Smooth muscle cell of the brain vasculature (primary cell): ENCODE measurements around the gene LPAR3.
"Not testable (repeated sequence)": the region's sequence is repeated elsewhere in the genome, so short reads cannot be mapped to it uniquely, and the experiment has no call there.

Source experiments
- DNase-seq: peaks from one replicate; pipeline ENCODE4 v3.0.0-alpha.2; 2012; ENCODE audit warnings: low read depth, low spot score

LPAR3 gene, protein sequence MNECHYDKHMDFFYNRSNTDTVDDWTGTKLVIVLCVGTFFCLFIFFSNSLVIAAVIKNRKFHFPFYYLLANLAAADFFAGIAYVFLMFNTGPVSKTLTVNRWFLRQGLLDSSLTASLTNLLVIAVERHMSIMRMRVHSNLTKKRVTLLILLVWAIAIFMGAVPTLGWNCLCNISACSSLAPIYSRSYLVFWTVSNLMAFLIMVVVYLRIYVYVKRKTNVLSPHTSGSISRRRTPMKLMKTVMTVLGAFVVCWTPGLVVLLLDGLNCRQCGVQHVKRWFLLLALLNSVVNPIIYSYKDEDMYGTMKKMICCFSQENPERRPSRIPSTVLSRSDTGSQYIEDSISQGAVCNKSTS

DNA sequence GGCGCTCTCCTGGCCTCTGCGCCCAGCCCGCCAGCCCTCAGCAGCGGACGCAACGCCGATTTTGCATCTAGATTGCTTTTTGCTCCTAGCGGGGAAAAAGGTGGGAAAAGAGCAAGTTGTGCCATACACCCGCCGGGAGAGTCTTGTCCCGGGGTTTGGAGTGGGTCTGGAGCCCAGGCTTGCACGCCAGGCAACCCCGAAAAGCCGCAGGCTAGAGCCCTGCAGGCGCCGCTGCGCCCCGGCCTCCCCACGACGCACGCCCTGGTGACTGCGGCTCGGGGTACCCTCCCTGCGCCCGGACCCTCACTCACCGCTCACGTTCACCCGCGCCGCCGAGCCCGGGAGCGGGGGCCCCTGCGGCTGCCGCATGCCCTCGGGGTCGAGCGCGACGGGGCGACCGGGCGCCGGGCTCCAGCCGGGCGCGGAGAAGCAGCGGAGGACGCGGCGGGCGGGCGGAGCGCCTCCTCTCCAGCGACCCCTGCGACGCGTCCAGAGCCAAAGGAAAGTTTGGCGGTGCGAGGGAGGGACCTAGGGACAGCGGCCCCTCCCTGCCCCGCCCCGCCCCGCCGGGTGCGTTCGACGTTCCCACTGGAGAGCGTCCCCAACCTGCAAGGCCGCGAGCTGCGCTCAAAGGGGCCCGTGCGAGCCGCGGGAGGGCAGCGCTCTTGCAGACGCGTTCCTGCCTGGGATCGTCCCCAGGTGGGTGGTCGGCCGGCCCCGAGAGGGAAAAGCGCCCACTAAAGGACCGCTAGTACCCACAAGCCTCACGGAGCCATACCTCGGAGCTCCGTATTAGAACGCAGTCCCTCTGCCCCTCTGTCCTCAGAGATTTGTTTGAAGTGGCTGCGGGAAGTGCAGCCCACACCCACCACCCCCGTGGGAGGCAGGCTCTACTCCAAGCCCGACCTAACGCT is at the start of gene LPAR3:
LPAR3 (minus strand) TSS at position 502 of the 914 bp plus-strand sequence. CDS start 27,086 bp downstream, outside the sequence.
- no peak for DNase-seq

- no peak for DNase-seq
Measured at GRCh38 chr1:84941843-84942242, 48.8 kb upstream of the LPAR3 start.

- DNase-seq, result no peak
Measured at GRCh38 chr1:84940481-84940880, 47.5 kb upstream of the LPAR3 start.

- DNase-seq, result no peak
Measured at GRCh38 chr1:84939761-84940160, 46.8 kb upstream of the LPAR3 start.

- no peak for DNase-seq
Measured at GRCh38 chr1:84939151-84939550, 46.1 kb upstream of the LPAR3 start.

DNA sequence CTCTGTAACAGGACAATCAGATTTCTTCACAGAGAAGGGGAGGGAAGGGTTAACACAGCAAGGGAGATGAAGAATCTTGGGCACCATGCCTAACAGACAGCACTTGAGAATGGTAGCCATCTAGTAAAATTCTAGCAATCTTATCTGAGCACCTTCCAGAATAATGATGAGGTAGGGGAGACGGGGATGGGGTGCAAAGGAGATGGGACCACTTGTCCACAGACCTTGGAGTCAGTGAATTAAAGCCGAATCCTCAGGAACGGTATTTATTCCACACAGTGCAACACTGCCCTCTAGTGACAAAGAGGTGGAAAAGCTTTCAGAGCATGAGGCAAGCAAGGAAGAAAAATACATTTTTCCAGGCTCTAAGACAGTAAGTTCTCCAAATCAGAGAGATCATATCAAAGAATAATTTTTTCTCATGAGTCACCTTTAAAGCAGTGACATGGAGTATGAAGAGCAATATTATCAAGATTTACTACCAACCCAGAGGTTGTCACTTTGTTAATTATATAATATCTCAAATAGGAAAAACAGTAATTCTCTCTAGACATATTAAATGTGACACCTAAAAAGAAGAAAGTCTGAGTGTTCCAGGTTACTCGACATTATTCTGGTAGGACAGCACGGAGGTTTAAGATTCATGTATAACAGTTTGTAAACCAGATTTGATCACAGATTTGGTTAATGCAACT is 43.3 kb upstream of the LPAR3 start:
- DNase-seq, result peak; percentile 31

DNA sequence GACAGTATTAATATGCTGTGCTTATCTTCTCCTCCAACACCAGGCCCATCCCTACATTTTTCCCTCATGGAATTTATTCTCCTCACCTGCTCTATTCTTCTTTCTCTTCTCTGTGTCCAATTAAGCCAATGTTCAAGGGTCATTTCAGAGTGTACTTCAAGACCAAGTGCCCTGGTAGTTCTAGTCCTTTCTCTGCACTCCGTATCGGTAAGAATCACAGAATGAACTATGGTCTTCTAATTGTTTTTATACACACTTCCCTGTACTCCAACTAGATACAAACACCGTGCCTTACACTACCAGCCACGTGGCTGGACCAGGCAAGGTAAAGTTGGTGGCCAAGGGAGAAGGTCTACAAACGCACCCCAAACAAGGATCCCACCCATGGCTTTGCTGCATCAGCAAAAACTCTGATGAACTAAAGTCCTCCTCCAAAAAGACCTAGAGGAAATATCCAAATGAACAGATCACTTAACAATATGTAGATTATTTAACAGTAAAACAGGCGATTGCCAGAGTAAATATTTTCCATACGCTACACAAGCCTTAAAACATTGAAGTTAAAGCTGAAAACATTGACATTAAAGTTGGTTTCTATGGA is 40.1 kb upstream of the LPAR3 start:
- DNase-seq, result no peak

GRCh38 chr1:84930831-84931230 is 37.8 kb upstream of the LPAR3 start:
- DNase-seq, result no peak

DNA sequence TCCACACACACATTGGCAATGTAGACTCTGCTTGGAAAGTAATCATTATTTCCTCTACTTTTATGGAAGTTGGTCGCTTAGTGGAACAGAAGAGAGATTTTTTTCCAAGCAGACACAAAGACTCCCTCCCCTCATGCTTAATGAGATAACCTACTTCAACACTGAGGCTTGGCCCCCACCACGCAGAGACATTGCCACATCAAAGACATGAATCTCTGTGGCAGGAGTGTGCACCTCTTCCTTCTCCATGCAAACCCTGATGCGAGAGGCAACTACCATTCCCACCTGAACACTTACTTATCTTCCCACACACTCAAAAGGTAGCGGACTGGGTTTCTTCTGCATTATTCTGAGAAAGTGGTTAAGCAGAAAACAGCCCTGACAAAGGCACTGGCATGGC is 37.3 kb upstream of the LPAR3 start:
- DNase-seq, result no peak

DNA sequence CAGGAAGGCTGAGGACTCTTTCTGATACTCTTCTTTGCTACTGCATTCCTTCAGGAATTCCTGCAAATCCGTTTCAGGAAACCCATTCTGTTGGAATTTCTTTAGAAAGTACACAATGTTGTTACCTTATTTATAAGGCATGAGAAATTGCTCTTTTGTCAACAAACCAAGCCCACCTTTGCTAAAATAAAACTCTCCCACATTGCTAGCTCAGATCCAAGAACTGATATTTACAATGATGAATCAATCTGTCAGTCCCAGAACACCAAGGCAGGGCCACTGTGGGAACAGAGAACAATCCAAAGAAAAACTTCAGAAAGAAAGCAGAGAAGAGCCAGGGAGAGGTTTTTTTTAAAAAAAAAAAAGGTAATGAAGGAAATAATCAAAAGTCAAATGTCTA is 36.6 kb upstream of the LPAR3 start:
- DNase-seq, result no peak

DNA sequence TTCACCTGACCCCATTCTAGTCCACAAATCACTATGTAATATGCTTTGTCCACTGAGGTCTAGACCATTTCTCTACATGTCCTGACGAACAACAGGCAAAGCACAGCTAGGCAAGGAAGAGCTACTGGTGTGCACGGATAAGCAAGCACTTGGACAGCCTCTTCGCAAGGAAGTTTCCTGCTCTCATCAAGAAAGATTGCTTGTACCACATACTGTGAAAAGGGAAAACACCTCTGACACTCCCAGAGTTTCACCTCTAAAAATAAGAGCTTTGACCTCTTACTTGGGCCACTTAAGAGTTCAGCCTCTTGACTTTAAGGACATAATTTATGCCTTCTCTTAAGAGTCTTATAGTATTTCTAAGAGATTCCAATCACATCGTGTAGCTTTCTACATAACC is 36.0 kb upstream of the LPAR3 start:
- DNase-seq, result no peak

- DNase-seq, result no peak
Measured at GRCh38 chr1:84923317-84923716, 30.3 kb upstream of the LPAR3 start.

DNA sequence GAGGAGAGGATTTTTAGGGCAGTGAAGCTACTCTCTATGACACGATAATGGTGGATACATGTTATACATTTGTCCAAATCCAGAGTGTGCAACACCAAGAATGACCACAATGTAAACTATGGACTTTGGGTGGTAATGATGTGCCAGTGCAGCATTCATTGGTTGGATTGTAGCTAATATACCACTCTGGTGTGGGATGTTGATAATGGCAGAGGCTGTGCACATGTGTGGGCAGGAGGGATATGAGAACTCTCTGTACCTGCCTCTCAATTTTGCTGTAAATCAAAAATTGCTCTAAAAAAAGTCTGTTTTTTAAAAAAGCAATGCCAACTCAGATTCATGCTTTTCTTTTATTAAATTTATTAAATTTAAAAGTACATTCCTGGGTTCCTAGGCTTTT is 27.2 kb upstream of the LPAR3 start:
- no peak for DNase-seq

- DNase-seq, result no peak
Measured at GRCh38 chr1:84919461-84919970, 26.5 kb upstream of the LPAR3 start.

- DNase-seq, result no peak
Measured at GRCh38 chr1:84918726-84919336, 25.8 kb upstream of the LPAR3 start.

GRCh38 chr1:84916897-84917296 is 23.9 kb upstream of the LPAR3 start:
- DNase-seq, result no peak

- DNase-seq, result no peak
Measured at GRCh38 chr1:84913555-84913892, 20.5 kb upstream of the LPAR3 start.

GRCh38 chr1:84912726-84913554 is 19.9 kb upstream of the LPAR3 start:
- no peak for DNase-seq

DNA sequence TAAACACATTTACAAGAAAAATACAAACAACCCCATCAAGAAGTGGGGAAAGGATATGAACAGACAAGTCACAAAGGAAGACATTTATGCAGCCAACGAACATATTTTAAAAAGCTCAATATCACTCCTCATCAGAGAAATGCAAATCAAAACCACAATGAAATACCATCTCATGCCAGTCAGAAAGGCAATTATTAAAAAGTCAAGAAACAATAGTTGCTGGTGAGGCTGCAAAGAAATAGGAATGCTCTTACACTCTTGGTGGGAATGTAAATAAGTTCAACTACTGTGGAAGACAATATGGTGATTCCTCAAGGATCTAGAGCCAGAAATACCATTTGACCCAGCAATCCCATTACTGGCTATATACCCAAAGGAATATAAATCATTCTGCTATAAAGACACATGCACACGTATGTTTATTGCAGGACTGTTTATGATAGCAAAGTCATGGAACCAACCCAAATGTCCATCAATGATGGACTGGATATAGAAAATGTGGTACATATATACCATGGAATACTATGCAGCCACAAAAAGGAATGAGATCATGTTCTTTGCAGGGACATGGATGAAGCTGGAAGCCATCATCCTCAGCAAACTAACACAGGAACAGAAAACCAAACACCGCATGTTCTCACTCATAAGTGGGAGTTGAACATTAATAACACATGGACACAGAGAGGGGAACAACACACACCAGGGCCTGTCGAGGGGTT is 15.9 kb upstream of the LPAR3 start:
- not testable (repeated sequence) for DNase-seq
